Measurements from ENCODE around the gene KRTCAP2. TPM values are rescaled to one million over a fixed set of nuclear protein-coding genes. Genes with fewer than 3 reads are reported as not detected.

Gene KRTCAP2
- total RNA-seq, 1 experiment from 2014 or later = 156 TPM

DNA sequence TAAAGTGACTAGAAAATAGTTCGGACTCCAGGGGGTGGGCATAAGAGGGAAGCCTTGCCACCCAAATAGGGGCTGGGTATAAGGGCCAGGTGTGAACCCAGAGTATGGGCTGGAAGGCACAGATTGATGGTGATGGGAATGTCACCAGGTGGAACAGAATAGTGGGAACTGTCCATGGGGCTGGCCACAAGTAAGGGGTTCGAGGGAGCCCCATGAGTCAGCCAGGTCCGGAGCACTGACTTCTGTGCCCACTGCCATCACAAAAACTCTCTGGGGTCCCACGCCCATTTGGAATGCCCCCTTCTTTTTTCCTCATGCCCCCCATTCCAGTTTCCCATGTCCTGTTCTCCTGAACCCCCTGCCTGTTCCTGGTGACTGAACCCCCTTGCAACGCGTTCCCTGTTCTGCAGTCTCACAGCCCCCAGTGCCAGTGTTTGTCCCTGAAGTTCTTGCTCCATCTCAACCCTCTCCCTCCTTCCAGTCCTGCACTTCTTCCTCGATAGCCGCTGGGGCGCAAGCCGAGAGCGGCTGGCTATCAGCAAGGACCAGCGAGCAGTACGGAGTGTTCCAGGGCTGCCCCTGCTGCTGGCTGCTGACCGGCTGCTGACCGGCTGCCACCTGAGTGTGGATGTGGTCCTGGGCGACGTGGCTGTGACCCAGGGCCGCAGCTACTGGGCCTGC is 8.4 kb upstream of the KRTCAP2 start:
- Histone ChIP-seq H3K4me1 (replicated peaks; ENCODE audit: insufficient read depth) (peaks cover 17% of the 10 kb centered on the region), H3K79me2 (ENCODE audit: low read depth) (no peaks in the 10 kb centered on the region), H3F3A (ENCODE audit: insufficient read depth, low read depth) (peaks cover 14% of the 10 kb centered on the region; the same call in 1 of the 2 replicates), H3K27me3 (ENCODE audit: insufficient read depth, low read depth) (no peaks in the 10 kb centered on the region), H3K4me2 (no peak overlapping the region), H3K27ac (no peak overlapping the region), H2AFZ (no peak overlapping the region), H3K36me3 (ENCODE audit: low read depth) (no peaks in the 10 kb centered on the region), H3K9me2 (ENCODE audit: insufficient read depth) (no peaks in the 10 kb centered on the region), H3K9me3 (ENCODE audit: insufficient read depth, low read depth) (no peaks in the 10 kb centered on the region), H3K4me3 (no peak overlapping the region), H4K20me1 (ENCODE audit: insufficient read depth) (no peaks in the 10 kb centered on the region)
- POLR2A ChIA-PET (ENCODE audit: unreplicated experiment) = no interaction called here
- DNase-seq = no peak
- intact Hi-C loops (cut with micrococcal nuclease; ENCODE audit: unreplicated experiment) = no loop called here
- CTCF ChIA-PET = no interaction called here
- TF ChIP-seq, protein P1, sequence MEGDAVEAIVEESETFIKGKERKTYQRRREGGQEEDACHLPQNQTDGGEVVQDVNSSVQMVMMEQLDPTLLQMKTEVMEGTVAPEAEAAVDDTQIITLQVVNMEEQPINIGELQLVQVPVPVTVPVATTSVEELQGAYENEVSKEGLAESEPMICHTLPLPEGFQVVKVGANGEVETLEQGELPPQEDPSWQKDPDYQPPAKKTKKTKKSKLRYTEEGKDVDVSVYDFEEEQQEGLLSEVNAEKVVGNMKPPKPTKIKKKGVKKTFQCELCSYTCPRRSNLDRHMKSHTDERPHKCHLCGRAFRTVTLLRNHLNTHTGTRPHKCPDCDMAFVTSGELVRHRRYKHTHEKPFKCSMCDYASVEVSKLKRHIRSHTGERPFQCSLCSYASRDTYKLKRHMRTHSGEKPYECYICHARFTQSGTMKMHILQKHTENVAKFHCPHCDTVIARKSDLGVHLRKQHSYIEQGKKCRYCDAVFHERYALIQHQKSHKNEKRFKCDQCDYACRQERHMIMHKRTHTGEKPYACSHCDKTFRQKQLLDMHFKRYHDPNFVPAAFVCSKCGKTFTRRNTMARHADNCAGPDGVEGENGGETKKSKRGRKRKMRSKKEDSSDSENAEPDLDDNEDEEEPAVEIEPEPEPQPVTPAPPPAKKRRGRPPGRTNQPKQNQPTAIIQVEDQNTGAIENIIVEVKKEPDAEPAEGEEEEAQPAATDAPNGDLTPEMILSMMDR (conservative IDR thresholded peaks at IDR 0.05) = no peak
- TF ChIP-seq EZH2 (IDR thresholded peaks at IDR 0.05; ENCODE audit: low read depth) = no peak
- BruUV-seq (replicated peaks) = no TSS peak

DNA sequence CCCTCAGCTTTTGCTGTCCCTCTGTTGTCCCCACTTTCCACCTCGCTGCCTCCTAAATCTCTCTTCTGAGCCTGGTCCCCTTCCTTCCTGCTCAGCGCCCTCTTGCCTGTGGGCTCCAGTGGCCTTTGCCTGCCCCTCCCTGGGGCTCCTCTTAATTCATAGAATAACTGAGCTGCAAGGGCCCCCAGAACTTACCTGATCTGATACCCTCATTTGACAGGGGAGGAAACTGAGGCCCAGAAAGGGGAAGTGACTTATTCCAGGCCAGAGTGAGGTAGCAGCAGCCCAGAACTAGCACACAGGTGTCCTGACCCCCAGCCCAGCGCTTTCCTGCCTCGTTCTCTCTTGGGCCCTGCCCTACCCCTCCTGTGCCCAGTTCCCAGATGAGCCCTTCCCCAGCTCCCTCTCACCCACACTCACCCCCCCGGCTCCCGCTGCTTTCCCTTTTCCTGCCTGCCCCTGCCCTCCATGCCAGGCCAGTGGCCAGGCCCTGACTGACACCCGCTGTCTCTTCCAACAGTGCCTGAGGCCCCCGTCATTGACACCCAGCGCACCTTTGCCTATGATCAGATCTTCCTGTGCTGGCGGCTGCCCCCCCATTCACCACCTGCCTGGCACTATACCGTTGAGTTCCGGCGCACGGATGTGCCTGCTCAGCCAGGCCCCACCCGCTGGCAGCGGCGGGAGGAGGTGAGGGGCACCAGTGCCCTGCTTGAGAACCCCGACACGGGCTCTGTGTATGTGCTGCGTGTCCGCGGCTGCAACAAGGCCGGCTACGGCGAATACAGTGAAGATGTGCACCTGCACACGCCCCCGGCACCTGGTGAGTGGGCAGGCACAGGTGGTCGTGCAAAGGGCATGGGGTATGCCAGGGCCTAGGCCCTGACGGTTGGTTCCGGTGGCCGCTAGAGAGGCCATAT is 6.3 kb upstream of the KRTCAP2 start:
- no peaks in the 10 kb centered on the region for H3K9me2 ChIP-seq (ENCODE audit: insufficient read depth)
- H3K4me1 ChIP-seq (replicated peaks; ENCODE audit: insufficient read depth) = peaks cover 15% of the 10 kb centered on the region
- H2AFZ ChIP-seq = no peak overlapping the region
- DNase-seq = no peak
- no peaks in the 10 kb centered on the region for H3K36me3 ChIP-seq (ENCODE audit: low read depth)
- BruUV-seq (replicated peaks) = no TSS peak
- H3K27ac ChIP-seq = no peak overlapping the region
- H3K9me3 ChIP-seq (ENCODE audit: insufficient read depth, low read depth) = no peaks in the 10 kb centered on the region
- no peak overlapping the region for H3K4me3 ChIP-seq
- no peaks in the 10 kb centered on the region for H4K20me1 ChIP-seq (ENCODE audit: insufficient read depth)
- intact Hi-C loops (cut with micrococcal nuclease; ENCODE audit: unreplicated experiment) = no loop called here
- H3K79me2 ChIP-seq (ENCODE audit: low read depth) = no peaks in the 10 kb centered on the region
- ChIA-PET POLR2A (ENCODE audit: unreplicated experiment) (no interaction called here), CTCF (no interaction called here)
- no peaks in the 10 kb centered on the region for H3K27me3 ChIP-seq (ENCODE audit: insufficient read depth, low read depth)
- peaks cover 25% of the 10 kb centered on the region; the same call in 1 of the 2 replicates for H3F3A ChIP-seq (ENCODE audit: insufficient read depth, low read depth)
- TF ChIP-seq, protein P1 (conservative IDR thresholded peaks at IDR 0.05) = no peak
- no peak for TF ChIP-seq EZH2 (IDR thresholded peaks at IDR 0.05; ENCODE audit: low read depth)
- H3K4me2 ChIP-seq = no peak overlapping the region

GRCh38 chr1:155178441-155179111 is 5.5 kb upstream of the KRTCAP2 start:
- H3K79me2 ChIP-seq (ENCODE audit: low read depth) = no peaks in the 10 kb centered on the region
- H3K27ac ChIP-seq = no peak overlapping the region
- peaks cover 25% of the 10 kb centered on the region; the same call in 1 of the 2 replicates for H3F3A ChIP-seq (ENCODE audit: insufficient read depth, low read depth)
- TF ChIP-seq EZH2 (IDR thresholded peaks at IDR 0.05; ENCODE audit: low read depth) = no peak
- TF ChIP-seq, protein P1 (conservative IDR thresholded peaks at IDR 0.05) = no peak
- H3K9me3 ChIP-seq (ENCODE audit: insufficient read depth, low read depth) = no peaks in the 10 kb centered on the region
- peaks cover 21% of the 10 kb centered on the region for H3K4me1 ChIP-seq (replicated peaks; ENCODE audit: insufficient read depth)
- BruUV-seq (replicated peaks) = no TSS peak
- H3K36me3 ChIP-seq (ENCODE audit: low read depth) = no peaks in the 10 kb centered on the region
- H3K27me3 ChIP-seq (ENCODE audit: insufficient read depth, low read depth) = no peaks in the 10 kb centered on the region
- POLR2A ChIA-PET (ENCODE audit: unreplicated experiment) = no interaction called here
- no peaks in the 10 kb centered on the region for H3K9me2 ChIP-seq (ENCODE audit: insufficient read depth)
- CTCF ChIA-PET = no interaction called here
- H2AFZ ChIP-seq = no peak overlapping the region
- no peak overlapping the region for H3K4me3 ChIP-seq
- no peak overlapping the region for H3K4me2 ChIP-seq
- DNase-seq = no peak
- no peaks in the 10 kb centered on the region for H4K20me1 ChIP-seq (ENCODE audit: insufficient read depth)
- intact Hi-C loops (cut with micrococcal nuclease; ENCODE audit: unreplicated experiment) = no loop called here

Data from PC-9 (cell line).